Activated B cell treated with CpG ODN at 0.5 μM for 24 hours (primary cell): ENCODE data around the gene CASKIN1. TPM values are rescaled to one million over a fixed set of nuclear protein-coding genes. Genes with fewer than 3 reads are reported as not detected.

Experiments
- ATAC-seq: fragments of 200-7000 bp; cut with Tn5 transposase; one replicate; pipeline ENCODE4 v1.10.0; 2021; ENCODE audit warnings: low read depth, mild to moderate bottlenecking, moderate library complexity
- CTCF ChIA-PET: fragments of 350-600 bp; sonication (Branson Sonifier 250); formaldehyde crosslinking; loops from one replicate; lab custom pipeline; 2021; ENCODE audit warnings: antibody characterized with exemption; lab: Charles Lee
- POLR2A ChIA-PET: fragments of 350-600 bp; sonication (Branson Sonifier 250); formaldehyde crosslinking; loops from one replicate; lab custom pipeline; 2021; ENCODE audit warnings: antibody characterized with exemption; lab: Charles Lee
- DNase-seq: peaks from one replicate; pipeline ENCODE4 v3.0.0; 2022
- H3K27ac Mint-ChIP-seq: one replicate; pipeline ENCODE4 v1.8.0; 2020; ENCODE audit warnings: mixed read lengths
- H3K27me3 Mint-ChIP-seq: one replicate; pipeline ENCODE4 v1.8.0; 2021; ENCODE audit warnings: mixed read lengths
- H3K36me3 Mint-ChIP-seq: one replicate; pipeline ENCODE4 v1.8.0; 2021; ENCODE audit warnings: low read depth, mixed read lengths
- H3K4me1 Mint-ChIP-seq: one replicate; pipeline ENCODE4 v1.8.0; 2021; ENCODE audit warnings: mixed read lengths
- H3K4me3 Mint-ChIP-seq: one replicate; pipeline ENCODE4 v1.8.0; 2020; ENCODE audit warnings: mild to moderate bottlenecking, mixed read lengths
- H3K9me3 Mint-ChIP-seq: one replicate; pipeline ENCODE4 v1.8.0; 2020; ENCODE audit warnings: mixed read lengths
- CTCF ChIP-seq: fragments of 200-600 bp; IDR thresholded peaks from one replicate; pipeline ENCODE4 v1.8.0; 2022; ENCODE audit warnings: antibody characterized with exemption, mild to moderate bottlenecking
- intact Hi-C: fragments of 100-400 bp; cut with micrococcal nuclease; formaldehyde crosslinking; loops from one replicate; pipeline ENCODE4 v1.15.1; 2024
- total RNA-seq: library from RNA; stranded (reverse); gene quantifications from 2 replicates; pipeline ENCODE4 v1.2.3, GENCODE V29; 2022

The CASKIN1 gene
- total RNA-seq, 1 donor from 2014 or later, result not detected

DNA sequence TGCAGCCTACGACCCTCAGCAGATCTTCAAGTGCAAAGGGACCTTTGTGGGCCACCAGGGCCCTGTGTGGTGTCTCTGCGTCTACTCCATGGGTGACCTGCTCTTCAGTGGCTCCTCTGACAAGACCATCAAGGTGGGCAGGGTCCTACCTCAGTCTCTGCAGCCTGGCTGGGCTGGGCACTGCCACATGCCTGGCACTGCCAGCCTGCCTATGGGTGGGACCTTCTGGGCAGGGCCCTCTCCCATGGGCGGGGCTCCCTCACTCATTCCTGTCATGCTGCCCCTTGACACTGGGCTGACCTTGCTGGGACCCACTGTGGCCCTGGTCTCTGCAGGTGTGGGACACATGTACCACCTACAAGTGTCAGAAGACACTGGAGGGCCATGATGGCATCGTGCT is 22.5 kb downstream of the CASKIN1 start:
- Mint-ChIP-seq H3K4me3 (no peak overlapping the region), H3K4me1 (no peaks in the 10 kb centered on the region), H3K27ac (no peak overlapping the region), H3K36me3 (peaks cover 38% of the 10 kb centered on the region), H3K27me3 (no peaks in the 10 kb centered on the region), H3K9me3 (no peaks in the 10 kb centered on the region)
- intact Hi-C loops, result no loop called here
- ATAC-seq (no peak), DNase-seq (no peak)
- POLR2A ChIA-PET, result no interaction called here
- CTCF ChIA-PET, result no interaction called here
- no peak for TF ChIP-seq CTCF

- H3K27me3 Mint-ChIP-seq, result no peaks in the 10 kb centered on the region
- CTCF ChIA-PET, result no interaction called here
- H3K4me1 Mint-ChIP-seq, result no peaks in the 10 kb centered on the region
- no peaks in the 10 kb centered on the region for H3K9me3 Mint-ChIP-seq
- DNase-seq (no peak), ATAC-seq (no peak)
- no peak for TF ChIP-seq CTCF
- no peak overlapping the region for H3K4me3 Mint-ChIP-seq
- H3K36me3 Mint-ChIP-seq, result peaks cover 38% of the 10 kb centered on the region
- POLR2A ChIA-PET, result no interaction called here
- no peak overlapping the region for H3K27ac Mint-ChIP-seq
- intact Hi-C loops, result no loop called here
These were observed 23.0 kb downstream of the CASKIN1 start for GRCh38 chr16:2173366-2173765.

DNA sequence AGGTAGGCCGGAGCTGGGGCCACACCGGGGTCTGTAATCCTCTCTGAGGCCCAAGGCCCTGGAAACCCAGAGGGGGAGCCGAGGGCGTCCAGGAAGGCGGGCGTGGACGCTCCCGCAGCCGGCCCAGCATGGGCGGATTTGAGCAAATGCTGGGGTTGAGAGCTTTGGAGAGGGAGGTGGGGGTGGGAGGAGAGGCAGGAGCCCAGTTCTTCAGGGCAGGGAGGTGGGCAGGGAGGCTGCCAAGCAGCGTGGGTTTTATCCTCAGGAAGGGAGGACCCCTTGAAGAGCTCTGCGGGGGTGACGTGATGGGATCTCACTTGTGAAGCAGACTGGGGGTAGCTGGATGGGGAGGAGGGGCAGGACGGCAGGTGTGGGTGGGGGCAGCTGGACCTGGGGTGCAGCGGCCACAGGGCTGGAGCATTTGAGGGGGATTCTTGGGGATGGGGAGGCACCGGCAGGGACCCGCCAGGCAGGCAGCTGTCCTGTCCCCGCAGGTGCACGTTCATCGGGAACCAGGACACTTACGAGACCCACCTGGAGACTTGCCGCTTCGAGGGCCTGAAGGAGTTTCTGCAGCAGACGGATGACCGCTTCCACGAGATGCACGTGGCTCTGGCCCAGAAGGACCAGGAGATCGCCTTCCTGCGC is 23.6 kb downstream of the CASKIN1 start:
- no peak overlapping the region for H3K4me3 Mint-ChIP-seq
- no peak for TF ChIP-seq CTCF
- DNase-seq (no peak), ATAC-seq (no peak)
- no peaks in the 10 kb centered on the region for H3K4me1 Mint-ChIP-seq
- peaks cover 42% of the 10 kb centered on the region for H3K36me3 Mint-ChIP-seq
- intact Hi-C loops, result no loop called here
- ChIA-PET CTCF (no interaction called here), POLR2A (interaction anchor here (0.6 to 1.0 kb wide), 3 partner anchors 16 to 33 kb away, joined by 3 to 6 read pairs (median 3); partner anchors contain the start of gene TRAF7)
- no peak overlapping the region for H3K27ac Mint-ChIP-seq
- H3K27me3 Mint-ChIP-seq, result no peaks in the 10 kb centered on the region
- no peaks in the 10 kb centered on the region for H3K9me3 Mint-ChIP-seq

DNA sequence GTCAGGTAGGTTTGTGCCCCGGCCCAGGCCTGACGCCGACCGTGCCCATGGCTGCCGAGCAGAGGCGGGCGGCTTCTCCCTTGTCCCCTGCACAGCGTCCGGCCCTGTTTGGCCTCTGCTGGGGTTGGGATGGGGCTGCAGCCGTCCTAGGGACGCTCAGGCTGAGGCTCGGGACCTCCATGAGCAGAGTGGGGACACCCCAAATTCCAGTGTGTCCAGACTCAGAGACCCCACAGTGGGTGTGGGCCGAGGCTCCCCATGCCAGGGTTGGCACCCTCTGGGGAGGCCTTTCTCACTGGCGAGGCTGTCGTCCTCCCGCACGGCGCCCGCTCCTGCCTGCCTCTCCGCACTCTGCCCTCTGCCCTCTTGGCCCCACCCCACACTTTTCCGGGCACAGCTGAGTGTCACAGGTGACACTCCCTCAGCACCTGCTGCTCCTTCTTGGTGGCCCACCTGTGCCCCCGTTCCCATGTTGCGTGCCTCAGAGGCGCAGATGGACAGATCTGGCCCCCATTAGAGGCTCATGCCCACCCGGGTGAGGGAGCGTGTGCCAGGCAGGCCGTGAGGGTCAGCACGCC is 24.7 kb downstream of the CASKIN1 start:
- Mint-ChIP-seq H3K27ac (no peak overlapping the region), H3K9me3 (no peaks in the 10 kb centered on the region), H3K27me3 (no peaks in the 10 kb centered on the region), H3K4me1 (no peaks in the 10 kb centered on the region), H3K36me3 (peaks cover 38% of the 10 kb centered on the region), H3K4me3 (no peak overlapping the region)
- TF ChIP-seq CTCF, result no peak
- ChIA-PET CTCF (no interaction called here), POLR2A (interaction anchor here (1.0 kb wide), 1 partner anchor 16 kb away, joined by 3 read pairs; the partner anchor contains the start of gene TRAF7)
- DNase-seq, result no peak
- intact Hi-C loops, result no loop called here
- ATAC-seq, result no peak

- ChIA-PET CTCF (no interaction called here), POLR2A (no interaction called here)
- no peak for TF ChIP-seq CTCF
- intact Hi-C loops, result no loop called here
- Mint-ChIP-seq H3K4me1 (no peaks in the 10 kb centered on the region), H3K4me3 (no peak overlapping the region), H3K27me3 (no peaks in the 10 kb centered on the region), H3K36me3 (peaks cover 38% of the 10 kb centered on the region), H3K27ac (no peak overlapping the region), H3K9me3 (no peaks in the 10 kb centered on the region)
- ATAC-seq (no peak), DNase-seq (no peak)
These were observed 25.6 kb downstream of the CASKIN1 start for GRCh38 chr16:2170587-2171435.
